ENCODE measurements around the gene TAF8. TPM values are rescaled to one million over a fixed set of nuclear protein-coding genes. Genes with fewer than 3 reads are reported as not detected.

Gene TAF8
- total RNA-seq, 1 donor: 25.9 TPM

- Histone ChIP-seq H3K4me1 (ENCODE audit: insufficient read depth, low read length) (no peaks in the 10 kb centered on the region), H3K9me3 (ENCODE audit: low read depth, low read length) (no peaks in the 10 kb centered on the region), H3K4me3 (ENCODE audit: low read length) (no peak overlapping the region)
These were observed 18.7 kb downstream of the TAF8 start for GRCh38 chr6:42068872-42069522.

DNA sequence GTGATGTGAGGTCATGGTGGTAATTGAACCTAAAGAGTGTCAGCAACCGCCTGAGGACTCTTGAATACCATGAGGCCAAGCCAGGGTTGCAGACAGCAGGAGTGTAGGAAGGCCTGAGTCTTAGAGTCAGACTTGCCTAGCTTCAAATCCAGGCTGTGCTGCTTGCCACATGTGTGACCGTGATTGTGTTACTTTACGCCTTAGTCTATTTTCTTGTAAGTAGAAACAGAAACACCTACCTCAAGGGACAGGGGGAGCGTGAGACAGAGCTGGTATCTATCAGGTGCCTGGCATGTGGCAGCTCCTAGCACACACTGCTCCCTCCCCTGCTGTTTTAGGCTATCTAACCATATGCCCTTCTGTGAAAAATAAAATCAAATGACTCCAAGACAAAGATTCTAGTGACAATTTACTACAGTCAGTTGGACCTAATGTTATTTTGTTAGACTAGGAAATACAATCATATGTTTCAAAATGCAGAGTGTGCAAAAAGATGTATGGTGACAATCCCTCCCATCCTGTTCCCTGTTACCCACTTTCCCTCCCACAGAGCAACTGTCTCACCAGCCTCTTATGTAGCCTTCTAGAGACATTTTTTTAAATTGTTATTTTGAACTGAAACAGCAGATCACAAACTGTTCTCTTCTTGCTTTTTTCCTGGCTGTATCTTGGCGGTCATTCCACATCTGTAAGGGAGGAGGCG is 21.7 kb downstream of the TAF8 start:
- Histone ChIP-seq H3K4me3 (ENCODE audit: low read length) (no peak overlapping the region), H3K27me3 (ENCODE audit: insufficient read depth, low read length) (no peaks in the 10 kb centered on the region), H3K4me1 (ENCODE audit: insufficient read depth, low read length) (no peaks in the 10 kb centered on the region), H3K9me3 (ENCODE audit: low read depth, low read length) (no peaks in the 10 kb centered on the region)

More at GRCh38 chr6:42068872-42069522, 18.7 kb downstream of the TAF8 start:
- H3K27me3 ChIP-seq (ENCODE audit: insufficient read depth, low read length): no peaks in the 10 kb centered on the region

DNA sequence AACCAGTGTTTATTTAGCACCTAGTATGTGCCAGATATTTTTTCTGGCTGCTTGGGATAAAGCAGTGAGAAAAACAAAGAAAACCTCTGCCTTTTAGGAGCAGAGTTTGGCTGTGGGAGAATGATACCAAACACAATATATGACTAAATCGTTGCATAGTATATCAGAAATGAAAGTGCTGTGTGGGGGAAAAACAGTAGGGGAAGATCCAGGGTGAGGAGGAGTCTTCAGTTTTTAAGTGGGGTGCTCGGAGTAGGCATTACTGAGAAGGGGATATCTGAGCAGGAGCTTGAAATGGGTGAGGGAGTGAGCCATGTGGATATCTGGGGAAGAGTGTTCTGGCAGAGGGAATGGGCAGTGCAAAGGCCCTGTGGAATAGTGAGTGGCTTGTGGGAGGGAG is 23.0 kb downstream of the TAF8 start:
- Histone ChIP-seq H3K27me3 (ENCODE audit: insufficient read depth, low read length) (no peaks in the 10 kb centered on the region), H3K9me3 (ENCODE audit: low read depth, low read length) (no peaks in the 10 kb centered on the region), H3K4me1 (ENCODE audit: insufficient read depth, low read length) (no peaks in the 10 kb centered on the region), H3K4me3 (ENCODE audit: low read length) (no peak overlapping the region)

- H3K27me3 ChIP-seq (ENCODE audit: insufficient read depth, low read length): no peaks in the 10 kb centered on the region
- H3K4me3 ChIP-seq (ENCODE audit: low read length): no peak overlapping the region
- H3K4me1 ChIP-seq (ENCODE audit: insufficient read depth, low read length): no peaks in the 10 kb centered on the region
These were observed 25.0 kb downstream of the TAF8 start for GRCh38 chr6:42075159-42075838.

DNA sequence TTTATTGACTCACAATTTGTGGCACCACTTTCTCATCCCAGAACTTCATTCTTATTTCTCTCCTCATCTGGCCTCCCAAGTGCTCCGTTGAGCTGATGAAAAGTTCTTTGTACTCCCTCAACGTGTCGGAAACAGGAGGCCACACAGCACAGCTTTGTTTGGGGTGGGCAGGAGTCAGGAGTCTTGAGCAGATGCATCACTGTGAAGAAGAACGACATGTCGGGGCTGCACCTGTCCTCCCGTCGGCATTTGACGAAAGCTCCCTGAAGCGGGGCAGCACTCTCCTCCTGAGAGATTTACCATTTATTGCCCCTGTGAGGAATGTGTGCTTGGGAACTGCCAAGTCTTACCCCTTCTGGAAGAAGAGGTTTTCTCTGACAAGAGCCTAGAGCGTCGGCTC is 28.1 kb downstream of the TAF8 start:
- Histone ChIP-seq H3K4me1 (ENCODE audit: insufficient read depth, low read length) (no peaks in the 10 kb centered on the region), H3K9me3 (ENCODE audit: low read depth, low read length) (no peaks in the 10 kb centered on the region), H3K27me3 (ENCODE audit: insufficient read depth, low read length) (no peaks in the 10 kb centered on the region), H3K4me3 (ENCODE audit: low read length) (no peak overlapping the region)

More at GRCh38 chr6:42075159-42075838, 25.0 kb downstream of the TAF8 start:
- no peaks in the 10 kb centered on the region for H3K9me3 ChIP-seq (ENCODE audit: low read depth, low read length)

- Histone ChIP-seq H3K9me3 (ENCODE audit: low read depth, low read length) (no peaks in the 10 kb centered on the region), H3K4me3 (ENCODE audit: low read length) (no peak overlapping the region), H3K4me1 (ENCODE audit: insufficient read depth, low read length) (no peaks in the 10 kb centered on the region)
These were observed 29.7 kb downstream of the TAF8 start for GRCh38 chr6:42079941-42080464.

DNA sequence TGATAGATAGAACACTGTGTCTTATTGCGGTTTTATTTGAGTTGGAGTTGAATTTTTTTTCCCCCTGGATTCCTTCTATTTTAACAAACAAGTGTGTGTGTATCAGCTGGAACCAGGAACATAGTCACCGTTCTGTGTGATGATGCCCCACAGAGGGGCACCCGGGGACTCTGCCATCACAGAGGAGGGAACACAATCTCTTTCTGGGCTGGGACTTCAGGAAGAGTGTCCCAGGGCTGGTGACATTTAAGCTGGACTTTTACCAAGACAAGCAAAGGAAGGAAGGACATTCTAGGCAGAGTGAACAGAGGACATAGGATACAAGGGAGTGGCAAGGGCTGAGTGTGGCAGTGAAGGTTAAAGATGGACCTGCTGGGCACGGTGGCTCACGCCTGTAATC is 33.2 kb downstream of the TAF8 start:
- Histone ChIP-seq H3K4me3 (ENCODE audit: low read length) (no peak overlapping the region), H3K27me3 (ENCODE audit: insufficient read depth, low read length) (no peaks in the 10 kb centered on the region), H3K9me3 (ENCODE audit: low read depth, low read length) (no peaks in the 10 kb centered on the region), H3K4me1 (ENCODE audit: insufficient read depth, low read length) (no peaks in the 10 kb centered on the region)

More at GRCh38 chr6:42079941-42080464, 29.7 kb downstream of the TAF8 start:
- no peaks in the 10 kb centered on the region for H3K27me3 ChIP-seq (ENCODE audit: insufficient read depth, low read length)

- no peak overlapping the region for H3K4me3 ChIP-seq (ENCODE audit: low read length)
- H3K27me3 ChIP-seq (ENCODE audit: insufficient read depth, low read length): no peaks in the 10 kb centered on the region
- H3K4me1 ChIP-seq (ENCODE audit: insufficient read depth, low read length): no peaks in the 10 kb centered on the region
- no peaks in the 10 kb centered on the region for H3K9me3 ChIP-seq (ENCODE audit: low read depth, low read length)
These were observed 34.6 kb downstream of the TAF8 start for GRCh38 chr6:42084889-42085288.

DNA sequence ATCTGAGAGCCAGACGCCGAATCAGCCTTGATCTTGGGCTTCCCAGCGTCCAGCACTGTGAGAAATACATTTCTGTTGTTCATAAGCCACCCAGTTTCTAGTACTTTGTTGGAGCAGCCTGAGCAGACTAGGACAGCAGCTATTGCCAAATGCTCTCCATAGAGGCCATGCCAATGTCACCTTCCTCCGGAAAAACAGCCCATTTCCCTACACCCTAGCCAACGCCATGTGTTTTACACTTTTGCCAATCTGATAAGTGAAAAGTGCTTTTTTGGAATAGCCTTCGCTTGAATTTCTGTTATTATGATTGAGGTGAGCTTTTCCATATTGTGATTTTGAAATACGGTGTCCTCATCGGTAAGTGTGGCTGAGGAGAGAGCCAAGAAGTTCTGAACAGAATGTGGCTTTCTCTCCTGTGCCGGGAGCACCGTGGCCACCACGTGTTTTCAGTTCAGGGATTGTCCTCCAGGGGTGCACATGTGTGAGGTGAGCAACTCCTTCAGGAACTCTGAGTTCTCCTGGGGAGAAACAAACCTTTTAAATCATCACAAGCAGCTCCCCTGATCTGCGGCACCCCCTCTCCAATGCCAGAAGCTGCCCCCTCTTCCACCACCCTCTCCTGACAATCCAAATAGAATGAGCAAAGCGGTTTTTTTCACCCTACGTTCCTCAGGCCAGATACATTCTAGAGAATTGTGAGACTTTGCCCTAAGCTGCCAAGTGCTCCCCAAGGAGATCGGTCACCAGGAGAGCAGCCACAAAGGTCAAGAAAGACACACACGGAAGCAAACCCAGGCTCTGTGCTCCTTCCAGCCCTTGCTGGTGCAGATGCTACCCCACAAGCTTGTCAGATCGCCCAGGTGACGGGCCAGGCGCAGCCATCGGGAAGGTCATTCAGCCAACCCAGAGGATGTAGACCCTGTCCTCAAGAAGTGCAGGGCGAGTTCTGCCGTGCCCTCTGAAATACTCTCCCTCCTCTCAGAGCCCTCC is 36.0 kb downstream of the TAF8 start:
- Histone ChIP-seq H3K9me3 (ENCODE audit: low read depth, low read length) (no peaks in the 10 kb centered on the region), H3K27me3 (ENCODE audit: insufficient read depth, low read length) (no peaks in the 10 kb centered on the region), H3K4me1 (ENCODE audit: insufficient read depth, low read length) (no peaks in the 10 kb centered on the region), H3K4me3 (ENCODE audit: low read length) (no peak overlapping the region)

DNA sequence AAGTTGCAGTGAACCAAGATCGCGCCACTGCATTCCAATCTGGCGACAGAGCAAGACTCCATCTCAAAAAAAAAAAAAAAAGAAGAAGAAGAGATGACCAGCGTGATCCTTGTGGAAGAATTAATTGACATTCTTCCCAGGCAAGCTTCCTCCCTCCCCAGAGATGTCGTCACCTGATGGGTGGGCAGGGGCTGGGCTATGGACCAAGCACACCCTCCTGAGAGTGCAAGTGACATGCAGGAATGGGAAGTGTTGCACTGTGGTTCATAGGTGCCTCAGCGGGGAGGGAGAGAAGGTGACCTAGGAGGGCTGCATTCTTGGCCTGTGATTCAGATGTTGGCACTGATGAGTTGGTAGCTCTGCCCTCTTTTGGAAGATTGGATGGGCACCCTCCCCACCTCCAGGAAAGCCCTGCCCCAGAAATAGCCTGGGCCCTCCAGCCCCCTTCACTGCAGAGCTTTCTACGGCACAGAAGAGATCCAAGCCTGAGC is 37.8 kb downstream of the TAF8 start:
- Histone ChIP-seq H3K27me3 (ENCODE audit: insufficient read depth, low read length) (no peaks in the 10 kb centered on the region), H3K4me3 (ENCODE audit: low read length) (no peak overlapping the region), H3K4me1 (ENCODE audit: insufficient read depth, low read length) (no peaks in the 10 kb centered on the region)

GRCh38 chr6:42090819-42091717 is 40.7 kb downstream of the TAF8 start:
- no peaks in the 10 kb centered on the region for H3K9me3 ChIP-seq (ENCODE audit: low read depth, low read length)
- no peaks in the 10 kb centered on the region for H3K27me3 ChIP-seq (ENCODE audit: insufficient read depth, low read length)
- no peak overlapping the region for H3K4me3 ChIP-seq (ENCODE audit: low read length)
- no peaks in the 10 kb centered on the region for H3K4me1 ChIP-seq (ENCODE audit: insufficient read depth, low read length)

More for the DNA sequence above, 37.8 kb downstream of the TAF8 start:
- H3K9me3 ChIP-seq (ENCODE audit: low read depth, low read length): no peaks in the 10 kb centered on the region

GRCh38 chr6:42091718-42092023 is 41.3 kb downstream of the TAF8 start:
- no peaks in the 10 kb centered on the region for H3K27me3 ChIP-seq (ENCODE audit: insufficient read depth, low read length)
- H3K9me3 ChIP-seq (ENCODE audit: low read depth, low read length): no peaks in the 10 kb centered on the region

DNA sequence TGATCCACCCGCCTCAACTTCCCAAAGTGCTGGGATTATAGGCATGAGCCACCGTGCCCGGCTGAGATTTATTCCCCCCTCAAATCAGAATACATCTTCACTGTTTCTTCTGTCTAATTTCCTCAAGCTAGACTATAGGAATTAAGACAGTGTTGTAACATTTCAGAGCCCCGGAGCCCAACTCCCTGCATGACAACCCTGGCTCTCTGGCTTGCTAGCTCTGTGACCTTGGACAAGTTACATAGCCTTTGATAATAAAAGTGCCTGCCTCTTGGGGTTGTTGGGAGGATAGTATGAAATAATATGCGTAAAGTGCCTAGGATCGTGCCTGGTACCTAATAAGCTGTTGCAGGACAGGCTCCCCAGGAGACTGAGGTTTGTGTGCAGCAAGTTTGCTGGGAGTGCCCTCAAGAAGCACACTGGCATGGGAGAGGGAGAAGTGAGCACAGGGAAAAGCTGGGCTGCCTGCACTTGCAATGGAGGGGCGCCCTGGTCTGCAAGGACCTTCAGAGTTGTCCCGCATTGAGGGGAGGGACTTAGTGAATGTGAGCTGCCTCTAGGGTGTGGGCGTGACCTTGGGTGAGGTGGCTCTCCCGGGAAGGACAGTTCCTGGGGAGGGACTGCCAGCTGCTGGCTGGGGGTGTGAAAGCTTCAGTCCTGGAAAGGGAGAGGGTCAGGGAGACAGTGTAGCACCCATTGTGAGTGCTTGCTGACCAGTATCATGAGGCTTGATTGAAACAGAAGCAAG is 43.4 kb downstream of the TAF8 start:
- Histone ChIP-seq H3K4me3 (ENCODE audit: low read length) (no peak overlapping the region), H3K27me3 (ENCODE audit: insufficient read depth, low read length) (no peaks in the 10 kb centered on the region), H3K9me3 (ENCODE audit: low read depth, low read length) (no peaks in the 10 kb centered on the region), H3K4me1 (ENCODE audit: insufficient read depth, low read length) (no peaks in the 10 kb centered on the region)

More at GRCh38 chr6:42091718-42092023, 41.3 kb downstream of the TAF8 start:
- Histone ChIP-seq H3K4me3 (ENCODE audit: low read length) (no peak overlapping the region), H3K4me1 (ENCODE audit: insufficient read depth, low read length) (no peaks in the 10 kb centered on the region)
